ENCODE data around the gene TSHZ1.
A peak's percentile ranks its signal among the peaks of the same experiment; 100 is the strongest.

Gene TSHZ1

DNA sequence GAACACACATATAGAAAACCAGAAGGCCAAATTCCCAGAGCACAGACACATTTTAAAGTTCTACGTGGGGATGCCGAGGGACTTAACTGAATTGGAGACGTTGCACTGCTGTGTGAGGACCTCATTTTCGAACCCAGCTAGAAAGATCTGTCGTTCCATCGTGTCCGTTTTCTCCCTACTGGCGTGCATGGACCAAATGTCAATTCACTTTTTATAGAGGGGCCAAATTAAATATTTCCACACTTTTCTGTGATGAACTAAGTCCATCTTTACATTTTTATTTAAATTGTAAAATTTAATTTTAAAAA, 692 bp upstream of the TSHZ1 start:
- no peak for DNase-seq (ENCODE audit: low read depth, low spot score)
- ChIA-PET CTCF (interaction anchor here (0.7 to 1.1 kb wide), 3 partner anchors 267 to 558 kb away, joined by 3 to 4 read pairs (median 3); no protein-coding TSS in a partner anchor), POLR2A (no interaction called here)
- peak overlapping the region; percentile 83 for H3K4me3 ChIP-seq (ENCODE audit: low read depth, low read length)
- TF ChIP-seq, protein P1, sequence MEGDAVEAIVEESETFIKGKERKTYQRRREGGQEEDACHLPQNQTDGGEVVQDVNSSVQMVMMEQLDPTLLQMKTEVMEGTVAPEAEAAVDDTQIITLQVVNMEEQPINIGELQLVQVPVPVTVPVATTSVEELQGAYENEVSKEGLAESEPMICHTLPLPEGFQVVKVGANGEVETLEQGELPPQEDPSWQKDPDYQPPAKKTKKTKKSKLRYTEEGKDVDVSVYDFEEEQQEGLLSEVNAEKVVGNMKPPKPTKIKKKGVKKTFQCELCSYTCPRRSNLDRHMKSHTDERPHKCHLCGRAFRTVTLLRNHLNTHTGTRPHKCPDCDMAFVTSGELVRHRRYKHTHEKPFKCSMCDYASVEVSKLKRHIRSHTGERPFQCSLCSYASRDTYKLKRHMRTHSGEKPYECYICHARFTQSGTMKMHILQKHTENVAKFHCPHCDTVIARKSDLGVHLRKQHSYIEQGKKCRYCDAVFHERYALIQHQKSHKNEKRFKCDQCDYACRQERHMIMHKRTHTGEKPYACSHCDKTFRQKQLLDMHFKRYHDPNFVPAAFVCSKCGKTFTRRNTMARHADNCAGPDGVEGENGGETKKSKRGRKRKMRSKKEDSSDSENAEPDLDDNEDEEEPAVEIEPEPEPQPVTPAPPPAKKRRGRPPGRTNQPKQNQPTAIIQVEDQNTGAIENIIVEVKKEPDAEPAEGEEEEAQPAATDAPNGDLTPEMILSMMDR (IDR thresholded peaks at IDR 0.05; ENCODE audit: insufficient read depth, low read length, missing control alignments): no peak

DNA sequence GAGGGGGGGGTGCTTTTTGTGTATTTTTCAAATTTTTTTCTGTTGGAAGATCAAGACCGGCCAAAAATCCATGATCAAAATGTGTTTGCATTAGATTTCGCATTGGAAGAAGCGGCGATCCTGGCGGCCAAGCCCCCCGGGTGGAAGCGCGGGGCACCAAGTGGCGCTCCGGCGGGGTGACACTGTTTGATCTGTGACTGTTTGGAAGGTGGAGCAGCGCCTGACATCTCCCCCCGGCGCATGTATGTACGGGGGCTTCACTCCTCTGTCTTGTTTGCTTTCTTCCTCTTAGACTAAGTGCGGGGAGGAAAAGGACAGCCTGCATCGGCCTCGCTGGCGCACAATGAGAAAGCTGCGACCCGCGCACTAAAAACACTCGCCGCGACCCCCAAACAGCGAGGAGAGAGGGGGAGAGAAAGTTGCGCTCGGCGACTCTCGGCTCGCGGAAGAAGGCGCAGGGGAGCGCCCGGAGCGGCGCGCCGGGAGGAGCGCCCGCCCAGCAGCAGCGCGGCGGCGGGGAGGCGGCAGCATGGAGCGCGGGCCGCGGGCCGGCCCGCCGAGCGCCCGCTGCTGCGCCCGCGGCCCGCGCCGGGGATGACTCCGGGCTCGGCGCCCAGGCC, 515 bp downstream of the TSHZ1 start:
- ChIA-PET POLR2A (no interaction called here), CTCF (interaction anchor here (1.1 kb wide), 1 partner anchor 268 kb away, joined by 4 read pairs; no protein-coding TSS in a partner anchor)
- TF ChIP-seq, protein P1 (IDR thresholded peaks at IDR 0.05; ENCODE audit: insufficient read depth, low read length, missing control alignments): no peak
- peak overlapping the region; percentile 83 for H3K4me3 ChIP-seq (ENCODE audit: low read depth, low read length)
- no peak for DNase-seq (ENCODE audit: low read depth, low spot score)

DNA sequence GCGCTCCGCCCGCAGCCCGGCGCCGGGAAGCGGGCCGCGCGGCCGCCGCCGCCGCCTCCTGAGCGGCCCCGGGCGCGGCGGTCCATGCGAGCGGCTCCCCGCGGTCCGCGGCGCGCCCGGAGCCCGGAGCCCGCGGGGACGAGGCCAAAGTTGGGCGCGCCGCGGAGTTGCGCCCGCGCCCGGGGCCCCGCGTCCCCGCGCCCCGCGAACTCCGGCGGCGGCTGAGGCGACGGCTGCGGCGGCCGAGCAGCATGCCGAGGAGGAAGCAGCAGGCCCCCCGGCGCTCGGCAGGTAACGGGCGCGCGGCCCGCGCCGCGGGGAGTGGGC, 992 bp downstream of the TSHZ1 start:
- peak overlapping the region; percentile 83 for H3K4me3 ChIP-seq (ENCODE audit: low read depth, low read length)
- POLR2A ChIA-PET: no interaction called here
- TF ChIP-seq, protein P1 (IDR thresholded peaks at IDR 0.05; ENCODE audit: insufficient read depth, low read length, missing control alignments): no peak
- DNase-seq (ENCODE audit: low read depth, low spot score): no peak
- CTCF ChIA-PET: no interaction called here

DNA sequence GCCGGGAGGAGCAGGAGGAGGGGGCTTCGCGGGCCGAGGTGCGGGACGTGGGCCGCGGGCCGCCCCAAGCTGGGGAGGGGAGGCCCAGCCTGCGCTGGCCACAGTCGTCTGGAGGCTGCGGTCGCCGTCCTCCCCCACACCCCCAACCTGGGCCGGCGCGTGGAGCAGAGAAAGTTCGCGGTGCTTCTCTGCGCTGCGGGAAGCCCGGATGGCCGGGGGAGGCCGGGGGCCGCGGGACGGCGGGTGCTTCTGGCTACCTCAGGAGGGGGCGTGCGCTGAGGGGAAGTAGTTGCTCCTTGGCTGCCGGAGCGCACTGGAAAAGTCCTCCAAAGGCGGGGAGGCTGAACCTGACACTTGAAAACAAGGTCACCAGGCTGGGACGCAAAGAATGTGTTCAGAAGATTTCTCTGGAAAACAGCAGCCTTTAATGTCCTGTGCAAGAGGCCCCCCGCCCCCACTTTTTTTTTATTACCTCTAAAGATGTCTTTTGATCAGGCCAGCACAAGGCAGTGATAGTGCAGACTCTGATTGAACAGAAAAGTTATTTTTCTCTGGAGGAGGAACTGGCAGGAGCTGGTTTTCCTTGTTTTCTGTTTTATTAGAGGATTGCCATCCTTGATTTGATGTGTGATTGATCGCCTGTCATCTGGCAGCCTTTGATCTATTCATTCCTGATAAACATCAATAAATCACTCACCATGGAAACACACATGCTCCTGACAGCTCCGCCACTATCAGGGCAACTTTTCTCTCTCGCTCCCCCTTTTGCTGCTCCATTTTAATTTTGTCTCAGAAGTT, 1.6 kb downstream of the TSHZ1 start:
- CTCF ChIA-PET: interaction anchor here (0.9 to 1.3 kb wide), 2 partner anchors 9 to 12 kb away, joined by 3 read pairs; no protein-coding TSS in a partner anchor
- POLR2A ChIA-PET: no interaction called here
- DNase-seq (ENCODE audit: low read depth, low spot score): no peak
- TF ChIP-seq, protein P1 (IDR thresholded peaks at IDR 0.05; ENCODE audit: insufficient read depth, low read length, missing control alignments): no peak
- peak overlapping the region; percentile 83 for H3K4me3 ChIP-seq (ENCODE audit: low read depth, low read length)

DNA sequence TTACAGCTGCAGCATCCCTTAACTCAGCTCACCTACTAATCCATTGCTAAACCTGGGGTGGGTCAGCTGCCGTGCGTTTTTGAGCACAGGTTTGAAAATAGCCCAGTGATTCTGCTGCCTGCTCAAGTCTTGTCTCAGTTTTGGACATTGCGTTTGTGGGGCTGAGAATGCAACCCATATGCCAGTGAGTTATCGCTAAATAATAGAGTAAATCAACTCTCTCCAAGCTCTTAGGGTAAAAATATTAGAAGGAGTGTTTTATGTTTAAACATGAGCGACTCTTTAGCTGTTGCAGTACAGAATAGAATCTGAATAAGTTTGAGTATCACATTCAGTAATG, 2.1 kb downstream of the TSHZ1 start:
- no peak for DNase-seq (ENCODE audit: low read depth, low spot score)
- CTCF ChIA-PET: interaction anchor here (0.6 to 1.3 kb wide), 3 partner anchors 9 to 352 kb away, joined by 3 read pairs; no protein-coding TSS in a partner anchor
- TF ChIP-seq, protein P1 (IDR thresholded peaks at IDR 0.05; ENCODE audit: insufficient read depth, low read length, missing control alignments): no peak
- H3K4me3 ChIP-seq (ENCODE audit: low read depth, low read length): peak overlapping the region; percentile 83
- POLR2A ChIA-PET: no interaction called here

DNA sequence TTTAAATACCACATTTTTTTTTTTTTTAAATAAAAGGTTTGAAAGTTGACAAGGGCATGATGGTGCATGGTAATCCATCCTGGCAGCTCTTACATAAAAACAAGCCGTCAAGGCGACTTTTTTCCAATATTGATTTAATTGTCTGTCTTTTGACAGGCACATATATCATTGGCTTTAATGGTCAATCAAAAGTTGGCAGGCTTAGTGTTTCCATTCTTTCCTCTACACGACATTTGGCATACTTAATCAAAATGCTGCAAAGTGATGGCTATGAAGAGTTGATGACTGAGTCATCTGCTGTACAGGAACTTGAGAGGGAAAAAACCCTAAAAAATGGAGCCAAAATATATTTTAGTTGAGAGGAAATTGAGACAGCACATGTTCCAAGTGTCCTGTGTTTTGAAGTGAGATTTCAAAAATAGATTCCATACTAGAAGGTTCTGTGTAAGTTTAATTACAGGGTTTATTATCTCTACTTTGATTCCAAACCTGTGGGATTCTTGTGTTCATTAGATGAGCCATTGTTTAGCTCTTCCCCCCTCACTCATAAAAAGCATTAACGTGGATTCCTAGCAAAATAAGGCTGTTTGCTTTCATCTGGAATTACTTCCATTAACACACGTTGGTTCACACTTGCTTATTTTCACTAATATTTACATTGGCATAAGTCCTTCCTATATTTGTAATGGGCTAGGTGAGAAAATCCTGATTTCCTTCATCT, 3.2 kb downstream of the TSHZ1 start:
- no peak overlapping the region for H3K4me3 ChIP-seq (ENCODE audit: low read depth, low read length)
- ChIA-PET CTCF (interaction anchor here (0.6 to 1.3 kb wide), 2 partner anchors 11 to 351 kb away, joined by 3 read pairs; no protein-coding TSS in a partner anchor), POLR2A (no interaction called here)
- no peak for DNase-seq (ENCODE audit: low read depth, low spot score)
- TF ChIP-seq, protein P1 (IDR thresholded peaks at IDR 0.05; ENCODE audit: insufficient read depth, low read length, missing control alignments): no peak
